Suppressor macrophage treated with lipopolysaccharide for 4 hours (primary cell): ENCODE measurements around the gene NR4A2.

Source experiments
- DNase-seq: peaks from one replicate; pipeline ENCODE4 v3.0.0-alpha.2; 2020

NR4A2 gene

DNA sequence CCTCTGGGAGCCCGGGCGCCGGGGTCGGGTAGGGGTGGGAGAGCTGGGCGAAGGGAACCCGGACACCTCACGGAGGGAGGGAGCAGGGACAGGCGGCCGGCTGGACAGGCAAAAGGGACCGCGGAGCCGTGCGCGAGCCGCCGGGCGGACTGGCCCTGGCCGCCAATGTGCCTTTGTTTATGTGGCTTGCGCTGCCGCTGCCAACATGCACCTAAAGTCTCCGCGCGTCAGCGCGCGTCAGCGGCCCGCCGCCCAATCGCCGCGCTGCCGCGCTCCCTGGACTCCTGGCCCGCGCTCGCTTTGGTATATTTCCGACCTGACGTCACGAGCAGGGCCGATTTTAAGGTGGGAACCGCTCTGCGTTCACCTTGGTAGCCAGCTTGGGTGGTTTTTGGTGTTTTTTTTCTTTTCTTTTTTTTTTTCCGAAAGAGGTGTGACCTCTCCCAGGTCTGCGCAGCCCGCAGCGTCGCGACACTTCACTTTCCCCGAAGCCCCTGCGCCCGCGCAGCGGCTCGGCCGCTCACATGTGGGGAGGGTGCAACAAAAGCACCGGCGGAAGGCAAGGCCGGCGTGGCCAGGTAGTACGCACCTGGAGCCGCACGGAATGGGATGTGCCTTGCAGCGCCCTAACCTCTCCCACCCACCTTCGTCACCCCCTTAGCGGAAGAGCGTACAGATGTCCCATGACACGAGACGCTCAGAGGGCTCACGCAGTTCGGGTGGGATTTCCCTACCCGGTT lies at the start of gene NR4A2:
Gene NR4A2 (minus strand): TSS at position 188 of the 740 bp plus-strand sequence. CDS start 2,535 bp downstream, outside the sequence.
- DNase-seq = peak; percentile 92

DNA sequence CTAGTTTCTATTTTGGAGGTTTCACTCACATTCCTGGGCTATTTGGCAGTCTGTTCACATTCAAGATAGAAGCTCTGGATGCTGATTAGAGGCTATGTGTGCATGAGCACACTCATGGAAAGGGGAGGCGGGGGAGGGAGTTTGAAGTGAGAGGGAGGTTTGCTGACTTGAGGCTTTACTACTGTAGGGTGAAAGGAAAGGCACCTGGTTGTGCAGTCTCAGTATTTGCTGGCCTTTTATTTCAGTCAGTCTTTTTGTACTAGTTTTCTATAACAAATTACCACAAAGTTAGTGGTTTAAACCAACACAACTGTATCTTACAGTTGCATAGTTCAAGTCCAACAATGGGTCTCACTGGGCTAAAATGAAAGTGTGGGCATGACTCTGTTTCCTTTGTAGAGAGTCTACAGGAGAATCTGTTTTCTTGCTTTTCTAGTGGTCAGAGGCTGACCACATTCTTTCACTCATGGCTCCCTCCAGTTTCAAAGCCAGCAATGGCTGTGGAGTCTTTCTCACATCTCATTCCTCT lies 47.7 kb upstream of the NR4A2 start:
- DNase-seq = no peak

DNA sequence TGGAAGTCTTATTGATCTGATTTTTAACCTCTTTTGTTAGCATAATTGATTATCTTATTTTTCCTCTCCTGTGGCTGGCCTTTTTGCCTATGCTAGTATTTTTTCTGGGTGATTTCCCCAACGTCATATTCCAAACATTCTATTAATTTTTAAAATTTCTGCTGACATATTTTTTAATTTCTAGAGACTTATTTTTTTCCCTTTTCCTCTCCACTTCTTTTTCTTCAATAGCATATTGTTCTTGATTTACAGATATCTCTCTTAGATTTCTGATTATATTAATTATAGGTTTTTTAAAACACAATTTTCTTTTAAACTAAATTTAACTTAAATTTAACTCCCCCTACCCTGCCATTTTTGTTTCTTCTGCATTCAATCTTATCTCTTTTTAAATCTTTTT lies 47.2 kb upstream of the NR4A2 start:
- no peak for DNase-seq

DNA sequence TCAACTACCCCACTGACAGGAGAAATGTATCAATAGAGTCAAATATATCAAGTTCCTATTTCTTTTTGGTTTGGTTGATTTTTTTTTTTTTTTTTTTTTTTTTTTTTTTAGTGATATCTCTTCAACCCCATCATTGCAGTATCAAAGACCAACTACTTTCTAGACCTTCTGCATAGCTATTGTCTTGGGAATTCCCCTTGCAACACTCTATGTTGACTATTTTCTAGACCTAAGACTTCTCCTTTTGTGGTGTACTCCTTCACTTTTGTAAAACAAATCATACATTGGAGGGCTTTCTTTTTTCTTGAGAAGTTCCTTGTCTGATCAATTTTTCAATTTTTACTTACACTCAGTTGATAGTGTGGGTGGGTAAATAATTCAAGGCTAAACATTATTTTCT lies 46.5 kb upstream of the NR4A2 start:
- peak; percentile 45 for DNase-seq

DNA sequence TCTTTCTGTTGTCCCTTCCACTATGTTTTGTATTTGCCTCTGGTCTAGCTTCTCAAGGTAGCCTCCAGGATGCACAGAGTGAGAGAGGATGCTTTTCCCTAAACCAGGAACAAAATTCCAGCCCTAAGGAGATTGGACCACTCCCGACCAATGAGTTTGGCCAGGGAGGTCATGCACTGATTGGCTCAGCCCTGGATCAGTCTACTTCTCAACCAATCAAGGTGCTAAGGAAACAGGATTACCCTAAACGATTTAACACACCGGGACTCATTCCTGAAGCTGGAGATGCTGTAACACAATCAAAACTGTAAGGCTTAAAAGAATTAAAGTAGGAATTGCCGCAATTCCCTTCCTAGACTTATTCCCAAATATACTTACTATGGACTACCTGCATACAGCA lies 34.2 kb upstream of the NR4A2 start:
- DNase-seq = no peak

DNA sequence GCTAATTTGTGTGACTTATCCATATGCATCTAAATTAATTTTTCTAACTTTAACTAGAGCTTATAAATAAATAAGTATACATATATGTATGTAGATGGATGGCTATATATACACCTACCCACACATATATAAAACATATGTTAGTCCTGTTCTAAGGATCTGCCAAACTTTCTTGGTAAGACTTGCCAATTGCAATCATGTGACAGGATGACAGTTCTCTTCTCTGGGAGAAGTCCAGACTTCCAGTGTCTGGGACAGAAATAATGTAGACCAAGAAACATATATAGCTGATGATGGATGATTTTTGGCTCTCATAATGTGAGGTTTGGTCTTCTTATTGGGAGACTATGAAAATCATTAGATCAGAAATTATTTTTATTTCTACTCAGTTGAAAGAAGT lies 30.6 kb upstream of the NR4A2 start:
- DNase-seq = no peak

DNA sequence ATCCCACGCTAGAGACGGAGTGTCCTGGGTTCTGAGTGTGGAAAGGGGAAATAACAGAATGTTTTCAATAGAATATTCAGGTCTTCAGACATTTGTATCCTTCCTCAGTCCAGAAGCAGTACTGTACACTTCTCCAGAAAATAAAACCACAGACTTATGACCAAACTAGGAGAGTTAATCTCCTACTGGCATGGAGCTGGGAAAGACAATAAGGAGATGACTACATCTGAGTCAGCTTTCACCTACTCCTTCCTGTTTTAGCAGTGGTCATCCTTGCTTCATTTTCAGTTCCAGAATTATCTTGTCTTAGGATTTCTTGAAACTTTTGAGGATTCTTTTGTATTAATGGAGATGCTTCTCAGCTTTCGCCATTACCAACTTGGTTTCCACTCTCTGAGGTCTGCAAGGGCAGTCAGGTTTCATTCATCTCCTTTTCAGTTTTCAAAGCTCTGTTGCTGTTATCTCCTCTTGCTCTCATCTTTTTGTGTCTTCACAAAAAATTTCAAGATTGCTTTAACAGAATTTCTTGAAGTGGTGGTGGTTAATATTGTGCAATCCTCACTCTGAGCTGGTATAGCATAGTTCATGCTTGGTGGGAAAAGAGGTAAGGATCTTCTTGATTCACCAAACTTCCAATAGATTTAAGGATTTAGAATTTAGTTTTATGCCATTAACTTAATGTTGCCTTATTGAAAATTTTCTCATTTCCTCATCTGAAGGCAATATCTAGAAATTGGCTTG lies 23.7 kb upstream of the NR4A2 start:
- peak; percentile 86 for DNase-seq

DNA sequence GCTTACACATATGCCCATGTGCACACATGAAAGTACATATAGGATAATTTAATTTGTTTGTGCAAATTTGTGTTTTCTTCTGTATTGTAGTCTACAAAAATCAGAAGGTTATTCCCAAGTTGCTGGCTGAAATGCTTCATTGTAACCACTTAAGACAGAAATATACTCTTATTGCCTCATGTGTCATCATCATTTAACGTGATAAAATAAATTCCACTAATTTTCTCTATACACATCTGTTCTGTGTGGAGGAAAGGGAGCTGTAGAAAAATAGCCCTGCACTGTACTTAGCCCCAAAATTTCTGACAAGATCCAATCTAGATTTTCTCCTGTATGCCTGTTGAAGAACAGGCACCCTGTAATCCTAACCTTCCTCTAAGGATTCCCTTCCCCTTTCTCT lies 20.4 kb upstream of the NR4A2 start:
- DNase-seq = no peak

DNA sequence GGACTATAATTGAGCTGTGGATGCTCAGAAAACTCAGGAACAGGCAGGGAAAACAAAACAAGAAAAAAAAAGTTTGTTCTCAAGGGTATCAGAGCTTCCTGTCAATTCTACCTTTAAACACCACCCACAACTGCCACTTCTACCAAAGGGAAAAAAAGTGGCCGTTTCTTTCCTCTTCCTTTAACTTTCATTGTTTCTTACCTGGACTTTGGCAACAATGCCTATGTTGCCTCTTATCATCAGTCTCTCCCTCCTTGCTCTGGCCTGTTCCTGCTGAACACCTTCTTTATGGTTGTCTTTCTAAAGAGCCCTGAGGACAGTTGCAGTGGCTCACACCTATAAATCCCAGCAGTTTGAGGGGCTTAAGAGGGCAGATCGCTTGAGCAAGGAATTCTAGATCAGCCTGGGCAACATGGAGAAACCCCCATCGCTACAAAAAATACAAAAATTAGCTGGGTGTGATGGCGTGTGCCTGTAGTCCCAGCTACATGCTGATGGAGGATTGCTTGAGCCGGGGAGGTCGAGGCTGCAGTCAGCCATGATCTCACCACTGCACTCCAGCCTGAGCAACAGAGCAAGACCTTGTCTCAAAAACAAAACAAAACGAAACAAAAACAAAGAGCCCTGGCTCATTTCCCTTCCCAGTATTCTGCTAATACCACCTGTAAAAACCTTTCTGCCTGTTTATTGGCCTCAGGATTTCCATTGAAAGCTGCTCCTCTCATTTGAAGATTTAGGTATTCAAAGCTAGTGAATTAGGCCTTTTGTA lies 18.0 kb upstream of the NR4A2 start:
- DNase-seq = no peak

DNA sequence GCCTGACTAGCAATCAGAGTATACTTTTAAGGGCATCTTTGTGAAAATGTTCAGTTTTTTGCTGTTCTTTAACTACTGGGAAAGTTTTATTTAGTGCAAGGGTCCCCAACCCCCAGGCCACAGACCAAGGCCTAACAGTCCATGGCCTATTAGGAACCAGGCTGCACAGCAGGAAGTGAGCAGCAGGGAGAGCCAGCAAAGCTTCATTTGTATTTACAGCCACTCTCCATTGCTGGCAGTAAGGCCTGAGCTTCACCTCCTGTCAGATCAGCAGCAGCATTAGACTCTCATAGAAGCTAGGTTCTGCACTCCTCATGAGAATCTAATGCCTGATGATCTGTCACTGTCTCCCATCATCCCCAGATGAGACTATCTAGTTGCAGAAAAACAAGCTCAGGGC lies 17.1 kb upstream of the NR4A2 start:
- no peak for DNase-seq

DNA sequence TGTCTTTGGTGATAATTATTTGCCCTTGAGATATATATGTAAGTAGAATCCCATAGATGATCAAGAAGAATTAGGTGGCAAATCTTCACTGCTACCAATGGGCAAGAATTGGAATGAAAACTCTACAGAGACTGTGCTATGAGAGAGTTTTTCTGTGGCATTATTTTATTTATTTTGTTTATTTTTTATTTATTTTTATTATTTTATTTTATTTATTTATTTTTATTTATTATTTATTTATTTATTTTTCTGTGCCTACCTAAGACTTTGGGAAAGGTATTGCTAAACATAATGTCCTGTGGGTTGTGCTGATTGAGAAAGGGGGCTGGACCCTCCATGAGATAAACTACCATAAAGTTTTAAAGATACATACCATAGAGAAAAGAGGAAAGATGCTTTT lies 16.6 kb upstream of the NR4A2 start:
- DNase-seq = no peak

DNA sequence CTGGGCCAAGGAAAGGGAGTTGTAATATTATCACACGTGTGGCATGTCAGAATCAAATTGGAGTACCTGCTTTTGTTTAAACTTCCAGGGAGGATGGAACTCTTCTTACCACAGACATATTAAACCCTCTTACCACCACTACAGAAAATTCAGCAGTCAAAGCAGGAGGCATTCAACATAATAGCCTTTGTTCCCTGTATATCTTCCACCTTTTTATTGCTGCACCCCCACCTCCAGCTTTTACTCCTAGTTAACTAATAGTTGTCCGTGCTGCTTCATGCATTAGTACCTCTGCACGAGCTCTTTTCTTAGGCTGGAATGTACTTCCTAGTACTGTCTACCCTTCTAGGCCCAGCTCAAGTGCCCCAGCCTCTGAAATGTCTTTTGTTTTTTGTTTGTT lies 14.9 kb upstream of the NR4A2 start:
- DNase-seq = no peak

DNA sequence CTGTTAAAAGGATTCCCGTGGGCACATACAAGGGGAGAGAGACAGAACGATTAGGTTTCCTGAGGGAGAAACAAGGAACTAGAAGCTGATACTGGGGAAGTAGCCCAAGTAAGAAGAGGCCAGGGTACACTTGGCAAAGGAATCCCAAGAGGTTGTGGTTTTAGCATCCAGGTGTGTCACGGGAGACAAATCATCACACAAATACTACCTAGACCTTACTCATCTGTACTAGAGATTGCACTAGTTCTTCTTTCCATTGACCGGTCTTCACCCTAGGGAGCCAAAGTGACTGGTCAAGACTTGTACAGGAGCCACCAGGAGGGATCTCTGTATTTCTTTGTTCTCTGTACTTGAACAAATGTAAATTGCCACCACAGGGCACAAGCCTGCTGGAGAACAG lies 14.2 kb upstream of the NR4A2 start:
- DNase-seq = no peak

DNA sequence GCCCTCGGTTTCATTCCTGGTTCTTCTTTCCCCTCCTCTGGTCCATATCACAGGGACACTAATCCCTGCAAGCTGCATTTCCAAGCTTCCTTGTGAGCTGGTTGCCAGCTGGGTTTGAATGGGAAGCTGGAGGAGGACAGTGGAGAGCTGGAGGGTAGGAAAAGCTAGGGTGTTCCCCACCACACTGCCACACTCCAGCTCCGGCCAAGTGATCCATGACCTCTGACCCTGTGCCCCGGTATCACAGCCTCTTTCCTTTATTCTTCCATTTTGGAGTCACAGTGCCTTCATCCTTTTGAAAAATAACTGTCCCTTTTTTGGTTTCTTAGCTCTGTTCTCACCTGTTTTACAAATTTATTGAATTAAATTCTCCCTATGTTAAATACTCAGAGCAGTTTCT lies 13.1 kb upstream of the NR4A2 start:
- no peak for DNase-seq

DNA sequence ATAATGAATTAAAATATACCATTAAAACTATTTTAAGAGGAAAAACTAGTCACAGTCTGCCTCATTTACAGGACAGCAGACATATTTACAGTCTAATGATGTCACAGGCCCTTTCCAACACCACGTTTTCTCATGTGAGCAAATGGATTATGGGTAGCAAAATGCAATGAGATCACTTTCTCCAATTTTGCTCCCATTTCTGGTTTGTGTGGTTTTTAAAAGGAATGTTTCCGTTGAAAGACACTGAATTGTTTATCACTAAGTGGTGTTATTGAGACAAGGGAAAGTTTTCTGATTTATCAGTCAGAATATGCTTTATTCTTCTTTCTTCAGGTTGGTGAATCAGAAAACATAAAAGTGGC lies 11.4 kb upstream of the NR4A2 start:
- DNase-seq = no peak

DNA sequence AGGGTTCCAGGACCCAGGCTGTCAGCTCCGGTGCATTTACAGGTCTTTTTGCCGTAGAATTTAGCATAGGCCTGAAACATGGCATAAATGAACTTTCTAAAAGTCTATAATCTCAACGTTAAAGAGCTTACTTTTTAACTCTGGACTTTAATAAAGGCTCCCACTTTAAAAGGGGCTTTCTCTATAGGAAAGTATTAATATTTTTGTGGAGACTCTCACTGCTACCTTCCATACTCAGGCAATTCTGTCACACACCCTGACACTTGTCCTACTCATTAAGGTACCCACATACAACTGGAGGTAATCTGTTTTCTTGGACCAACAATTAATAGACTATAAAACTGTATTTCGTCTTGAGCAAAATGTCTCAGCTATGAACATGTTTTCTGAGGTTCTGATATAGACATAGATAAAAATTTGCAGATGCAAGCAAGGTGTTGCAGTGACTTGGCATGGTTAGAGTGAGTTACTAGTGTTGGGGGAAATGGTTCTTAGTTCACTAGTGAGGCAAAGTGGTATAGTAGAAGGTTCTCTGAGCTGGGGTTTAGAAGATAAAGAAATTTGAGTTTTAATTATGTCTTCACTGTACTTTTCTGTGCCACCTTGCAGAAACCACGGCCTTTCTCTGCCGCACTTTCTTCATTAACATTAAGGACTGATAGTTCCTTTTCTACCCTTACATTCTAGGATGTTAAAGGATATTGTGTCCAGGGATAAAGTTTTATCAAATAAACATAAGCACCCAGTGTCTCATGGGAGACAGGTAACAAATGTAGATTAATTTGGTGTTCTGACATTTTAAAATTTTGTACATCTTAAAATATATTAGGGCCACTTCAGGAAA lies 10.8 kb upstream of the NR4A2 start:
- no peak for DNase-seq

DNA sequence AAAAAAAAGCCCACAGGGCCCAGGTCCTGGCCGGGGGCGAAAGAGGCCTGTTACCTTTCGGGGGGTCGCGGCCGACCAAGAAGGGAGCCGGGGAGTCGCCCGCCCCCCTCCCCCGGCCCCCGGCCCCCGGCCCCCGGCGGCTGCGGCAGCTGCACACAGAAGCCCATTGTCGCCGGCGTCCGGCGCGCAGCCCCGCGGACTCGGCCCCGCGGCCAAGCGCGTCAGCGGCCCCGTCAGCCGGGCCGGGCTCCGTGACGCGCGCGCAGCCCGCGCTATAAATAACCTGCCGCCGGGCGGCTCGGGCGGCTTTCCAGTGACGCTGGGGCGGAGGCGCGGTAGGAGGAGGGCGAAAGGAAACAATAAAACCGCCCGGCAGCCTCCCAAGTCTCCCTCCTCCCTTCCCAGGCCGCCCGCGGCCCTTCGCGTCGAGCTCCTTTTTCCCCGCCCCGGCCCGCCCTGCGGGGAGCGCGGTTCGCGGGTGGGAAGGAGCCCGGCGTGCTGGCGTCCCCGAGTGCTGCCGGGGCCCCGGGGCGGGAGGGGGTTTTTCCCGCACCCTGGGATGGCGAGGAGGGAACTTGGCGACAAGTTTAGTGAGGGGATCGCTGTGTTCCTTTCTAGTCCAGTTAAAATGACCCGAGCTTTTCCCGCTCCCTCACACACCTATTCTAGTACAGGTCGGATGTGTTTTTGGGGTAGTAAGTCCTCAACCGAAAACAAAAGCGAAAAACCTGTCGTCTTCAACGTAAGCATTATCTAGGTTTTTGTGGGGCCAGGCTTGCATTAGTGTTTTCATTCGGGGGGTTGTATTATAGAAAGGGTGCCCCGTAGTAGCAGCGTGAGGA lies 10.0 kb upstream of the NR4A2 start:
- peak; percentile 98 for DNase-seq

DNA sequence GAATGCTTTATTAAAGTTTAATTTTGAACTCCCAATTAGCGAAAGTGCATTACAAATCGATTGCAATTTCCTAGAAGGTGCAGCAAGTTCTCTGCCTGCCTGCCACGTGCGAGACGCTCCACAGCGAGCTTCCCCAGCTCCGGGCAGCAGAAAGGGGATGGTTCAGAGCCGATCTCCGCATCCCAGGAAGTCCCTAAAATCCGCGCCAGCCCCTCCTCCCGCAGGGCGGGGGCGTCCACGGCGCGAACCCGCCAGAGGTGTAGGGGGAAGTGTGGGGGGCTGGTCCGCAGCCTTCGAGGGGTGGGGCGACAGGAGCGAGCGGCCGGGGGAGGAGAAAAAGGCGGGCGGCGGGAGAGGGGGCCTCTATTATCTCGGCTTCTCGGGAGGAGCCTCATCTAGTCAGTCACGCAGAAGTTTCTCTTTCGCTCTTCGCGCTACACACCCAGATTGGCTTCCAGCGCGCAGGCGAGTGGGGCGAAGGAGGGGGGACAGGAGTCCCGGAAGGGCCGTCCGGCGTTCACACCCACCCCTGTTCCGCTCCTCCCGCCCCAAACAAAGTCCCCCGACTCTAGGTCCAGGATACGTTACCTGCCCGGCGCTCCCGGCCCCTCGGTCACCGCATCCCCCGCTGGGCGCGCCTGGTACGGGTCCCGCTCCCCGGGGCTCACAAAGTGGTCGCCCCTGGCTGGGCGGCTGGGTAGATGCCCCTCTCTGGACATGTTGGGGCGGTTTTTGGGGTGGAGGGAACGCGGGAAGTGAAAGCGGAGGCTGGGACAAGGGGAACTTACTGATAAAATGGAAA lies 9.1 kb upstream of the NR4A2 start:
- DNase-seq = peak; percentile 98

DNA sequence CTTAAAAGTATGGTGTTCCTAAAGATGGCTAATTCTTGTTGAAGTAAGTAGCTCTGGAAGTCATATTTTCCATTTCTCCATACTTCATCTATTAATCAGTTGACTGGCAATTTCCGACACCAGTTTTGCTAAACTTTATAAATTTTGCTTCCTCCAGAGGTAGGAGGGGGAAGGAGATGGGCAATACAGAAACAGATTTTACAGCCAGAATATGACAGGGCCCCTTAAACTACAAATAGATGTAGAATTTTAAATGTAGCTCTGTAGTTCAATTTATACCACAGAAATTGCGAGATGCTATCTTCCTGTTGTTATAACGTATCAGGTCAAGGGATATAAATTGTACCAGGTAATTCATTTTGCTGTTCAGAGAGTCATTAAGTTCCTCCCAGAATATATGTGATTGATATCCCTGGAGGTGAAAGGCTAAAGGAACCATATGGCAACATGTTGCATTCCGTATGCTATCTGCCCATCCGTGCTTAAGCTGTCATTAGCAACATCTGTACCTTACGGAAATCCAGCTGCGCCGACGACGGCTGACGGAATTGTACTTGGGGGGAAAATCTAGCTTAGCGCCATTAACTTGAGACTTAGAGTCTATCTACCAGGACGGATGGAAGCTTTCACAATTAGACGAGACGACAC lies 8.4 kb upstream of the NR4A2 start:
- no peak for DNase-seq

DNA sequence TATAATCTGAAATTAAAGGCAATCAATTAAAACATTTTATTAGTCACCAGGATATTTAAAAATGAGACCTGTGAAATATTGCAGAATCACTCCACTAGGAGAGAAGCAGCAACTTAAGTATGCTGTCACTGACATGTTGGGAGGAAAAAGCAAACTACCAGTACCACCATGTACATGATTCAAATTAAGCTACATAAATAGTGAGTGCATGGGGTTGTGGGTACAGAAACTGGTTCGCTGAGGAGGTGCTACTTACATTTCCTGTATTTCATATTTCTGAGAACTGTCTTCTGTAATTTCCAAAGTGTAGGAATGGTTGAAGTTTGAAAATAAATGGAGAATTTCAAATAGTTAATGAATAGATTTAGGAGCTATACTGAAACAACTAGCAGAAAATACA lies 7.9 kb upstream of the NR4A2 start:
- no peak for DNase-seq
